ENCODE measurements around the gene THTPA.
"Not testable (repeated sequence)": the region's sequence is repeated elsewhere in the genome, so short reads cannot be mapped to it uniquely, and the experiment has no call there.

Gene THTPA

DNA sequence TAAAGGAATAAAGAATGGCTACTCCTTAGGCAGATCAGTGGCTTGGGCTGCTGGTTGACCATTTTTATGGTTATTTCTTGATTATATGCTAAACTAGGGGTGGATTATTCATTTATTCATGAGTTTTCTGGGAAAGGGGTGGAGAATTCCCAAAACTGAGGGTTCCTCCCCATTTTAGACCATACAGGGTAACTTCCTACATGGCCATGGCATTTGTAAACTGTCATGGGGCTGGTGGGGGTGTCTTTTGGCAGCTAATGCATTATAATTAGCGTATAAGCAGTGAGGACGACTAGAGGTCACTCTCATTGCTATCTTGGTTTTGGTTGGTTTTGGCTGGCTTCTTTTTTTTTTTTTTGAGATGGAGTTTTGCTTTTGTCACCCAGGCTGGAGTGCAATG lies 48.1 kb downstream of the THTPA start:
- no peak overlapping the region for H3K27ac ChIP-seq
- H3K4me3 ChIP-seq (ENCODE audit: low read depth, low read length): no peak overlapping the region
- no peaks in the 10 kb centered on the region for H3K36me3 ChIP-seq (ENCODE audit: control insufficient read depth, insufficient read depth, low read length)
- no peak overlapping the region for H3K9ac ChIP-seq
- H2AFZ ChIP-seq: no peak overlapping the region
- H3K4me1 ChIP-seq: no peaks in the 10 kb centered on the region
- H3K4me2 ChIP-seq (ENCODE audit: low read length): no peak overlapping the region
- H3K79me2 ChIP-seq: no peaks in the 10 kb centered on the region
- H3K9me3 ChIP-seq (ENCODE audit: control insufficient read depth, low read length): no peaks in the 10 kb centered on the region
- H3K27me3 ChIP-seq (ENCODE audit: control insufficient read depth, insufficient read depth, low read length): no peaks in the 10 kb centered on the region
- TF ChIP-seq, protein P1, sequence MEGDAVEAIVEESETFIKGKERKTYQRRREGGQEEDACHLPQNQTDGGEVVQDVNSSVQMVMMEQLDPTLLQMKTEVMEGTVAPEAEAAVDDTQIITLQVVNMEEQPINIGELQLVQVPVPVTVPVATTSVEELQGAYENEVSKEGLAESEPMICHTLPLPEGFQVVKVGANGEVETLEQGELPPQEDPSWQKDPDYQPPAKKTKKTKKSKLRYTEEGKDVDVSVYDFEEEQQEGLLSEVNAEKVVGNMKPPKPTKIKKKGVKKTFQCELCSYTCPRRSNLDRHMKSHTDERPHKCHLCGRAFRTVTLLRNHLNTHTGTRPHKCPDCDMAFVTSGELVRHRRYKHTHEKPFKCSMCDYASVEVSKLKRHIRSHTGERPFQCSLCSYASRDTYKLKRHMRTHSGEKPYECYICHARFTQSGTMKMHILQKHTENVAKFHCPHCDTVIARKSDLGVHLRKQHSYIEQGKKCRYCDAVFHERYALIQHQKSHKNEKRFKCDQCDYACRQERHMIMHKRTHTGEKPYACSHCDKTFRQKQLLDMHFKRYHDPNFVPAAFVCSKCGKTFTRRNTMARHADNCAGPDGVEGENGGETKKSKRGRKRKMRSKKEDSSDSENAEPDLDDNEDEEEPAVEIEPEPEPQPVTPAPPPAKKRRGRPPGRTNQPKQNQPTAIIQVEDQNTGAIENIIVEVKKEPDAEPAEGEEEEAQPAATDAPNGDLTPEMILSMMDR (IDR thresholded peaks at IDR 0.05): no peak

DNA sequence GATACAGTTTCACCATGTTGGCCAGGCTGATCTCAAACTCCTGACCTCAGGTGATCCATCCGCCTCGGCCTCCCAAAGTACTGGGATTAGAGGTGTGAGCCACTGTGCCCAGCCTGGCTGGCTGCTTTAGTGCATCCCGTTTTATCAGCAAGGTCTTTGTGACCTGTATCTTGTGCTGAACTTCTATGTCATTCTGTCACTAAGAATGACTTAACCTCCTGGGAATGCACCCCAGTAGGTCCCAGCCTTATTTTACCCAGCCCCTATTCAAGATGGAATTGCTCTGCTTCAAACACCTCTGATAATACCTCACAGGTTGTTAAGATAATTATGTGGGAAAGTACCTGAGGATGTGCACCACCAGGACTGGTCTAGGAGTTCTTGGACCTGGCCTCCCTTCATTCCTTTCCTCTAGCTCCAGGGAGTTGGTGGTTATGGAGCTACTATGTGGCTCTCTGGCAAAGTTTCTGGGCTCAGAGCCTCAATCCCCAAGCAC lies 48.7 kb downstream of the THTPA start:
- Histone ChIP-seq H3K9ac (no peak overlapping the region), H3K4me1 (no peaks in the 10 kb centered on the region), H3K27me3 (ENCODE audit: control insufficient read depth, insufficient read depth, low read length) (no peaks in the 10 kb centered on the region), H3K27ac (no peak overlapping the region), H3K79me2 (no peaks in the 10 kb centered on the region), H3K36me3 (ENCODE audit: control insufficient read depth, insufficient read depth, low read length) (no peaks in the 10 kb centered on the region), H3K4me3 (ENCODE audit: low read depth, low read length) (no peak overlapping the region), H2AFZ (no peak overlapping the region), H3K4me2 (ENCODE audit: low read length) (no peak overlapping the region), H3K9me3 (ENCODE audit: control insufficient read depth, low read length) (no peaks in the 10 kb centered on the region)
- TF ChIP-seq, protein P1 (IDR thresholded peaks at IDR 0.05): no peak

DNA sequence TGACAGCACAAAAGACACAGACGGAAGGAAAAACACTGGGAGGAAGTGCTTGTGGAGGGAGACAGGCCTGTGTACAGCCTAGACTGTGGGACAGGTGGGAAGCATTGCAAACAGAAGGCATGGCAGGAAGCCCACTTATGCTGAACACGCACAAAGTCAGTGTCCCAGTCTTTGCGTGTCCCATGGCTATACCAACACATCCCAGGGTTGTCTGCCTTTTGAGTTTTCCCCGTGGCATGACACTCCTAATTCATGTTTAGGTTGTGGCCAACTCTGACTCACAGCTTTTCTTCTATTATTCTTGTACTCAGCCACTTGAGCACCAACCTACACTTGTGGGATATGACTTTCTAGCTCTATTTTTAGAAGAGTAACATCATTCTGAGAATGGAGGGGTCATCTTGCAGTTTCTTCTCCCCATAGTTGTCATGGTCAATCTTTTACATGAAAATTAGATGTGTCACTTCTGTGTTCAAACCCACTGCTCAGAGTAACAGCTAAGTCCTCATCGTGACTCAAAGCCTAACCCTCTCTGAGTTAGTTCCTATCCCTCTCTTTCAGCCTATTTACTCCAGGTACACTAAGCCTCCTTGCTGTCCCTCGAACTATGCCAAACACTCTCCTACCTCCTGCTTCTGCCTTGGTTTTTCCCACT lies 50.0 kb downstream of the THTPA start:
- no peak overlapping the region for H2AFZ ChIP-seq
- H3K9ac ChIP-seq: no peak overlapping the region
- no peak overlapping the region for H3K27ac ChIP-seq
- H3K4me1 ChIP-seq: no peaks in the 10 kb centered on the region
- no peaks in the 10 kb centered on the region for H3K79me2 ChIP-seq
- H3K27me3 ChIP-seq (ENCODE audit: control insufficient read depth, insufficient read depth, low read length): no peaks in the 10 kb centered on the region
- TF ChIP-seq, protein P1 (IDR thresholded peaks at IDR 0.05): no peak
- no peak overlapping the region for H3K4me3 ChIP-seq (ENCODE audit: low read depth, low read length)
- no peaks in the 10 kb centered on the region for H3K36me3 ChIP-seq (ENCODE audit: control insufficient read depth, insufficient read depth, low read length)
- H3K4me2 ChIP-seq (ENCODE audit: low read length): no peak overlapping the region
- H3K9me3 ChIP-seq (ENCODE audit: control insufficient read depth, low read length): no peaks in the 10 kb centered on the region

DNA sequence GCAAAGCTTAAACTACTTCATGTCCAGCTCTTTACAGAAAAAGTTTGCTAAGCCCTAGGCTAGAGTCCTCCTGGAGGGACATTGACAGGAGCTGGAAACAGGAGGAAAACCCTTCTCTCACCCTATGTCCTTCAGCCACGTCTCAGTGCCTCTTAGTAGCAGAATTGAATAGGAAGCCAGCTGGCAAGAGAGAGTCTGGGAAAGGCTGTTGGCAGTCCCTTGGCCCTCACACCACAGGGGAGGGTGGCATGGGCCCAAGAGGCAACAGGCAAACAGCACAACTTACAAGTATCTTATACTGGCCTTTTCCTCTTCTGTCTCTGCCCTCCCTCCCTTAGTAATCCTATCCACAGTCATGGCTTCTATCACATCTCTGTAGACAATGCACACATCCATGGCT lies 52.4 kb downstream of the THTPA start:
- no peak overlapping the region for H3K27ac ChIP-seq
- TF ChIP-seq, protein P1 (IDR thresholded peaks at IDR 0.05): no peak
- no peak overlapping the region for H3K4me2 ChIP-seq (ENCODE audit: low read length)

DNA sequence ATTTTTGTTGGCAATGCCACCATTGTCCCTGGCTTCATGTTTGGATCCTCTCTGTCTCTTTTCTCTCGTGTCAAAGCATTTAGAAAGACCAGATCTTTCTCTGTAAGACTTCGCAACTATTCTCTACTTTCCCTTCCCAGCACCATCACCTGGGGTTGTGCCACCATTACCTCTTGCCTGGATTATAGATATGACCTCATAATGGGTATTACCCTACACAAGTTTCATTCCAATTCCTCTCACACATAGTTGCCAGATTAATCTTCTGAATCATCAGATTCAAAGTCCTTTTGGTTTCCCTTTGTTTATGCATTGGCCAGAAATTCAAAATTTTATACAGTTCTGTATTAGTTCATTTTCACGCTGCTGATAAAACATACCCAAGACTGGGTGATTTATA lies 52.9 kb downstream of the THTPA start:
- no peak overlapping the region for H3K4me2 ChIP-seq (ENCODE audit: low read length)
- no peak overlapping the region for H3K27ac ChIP-seq
- no peak overlapping the region for H3K4me3 ChIP-seq (ENCODE audit: low read depth, low read length)
- H3K9ac ChIP-seq: no peak overlapping the region
- H3K4me1 ChIP-seq: no peaks in the 10 kb centered on the region
- TF ChIP-seq, protein P1 (IDR thresholded peaks at IDR 0.05): no peak
- no peaks in the 10 kb centered on the region for H3K27me3 ChIP-seq (ENCODE audit: control insufficient read depth, insufficient read depth, low read length)
- H3K79me2 ChIP-seq: no peaks in the 10 kb centered on the region
- no peak overlapping the region for H2AFZ ChIP-seq
- H3K9me3 ChIP-seq (ENCODE audit: control insufficient read depth, low read length): no peaks in the 10 kb centered on the region
- H3K36me3 ChIP-seq (ENCODE audit: control insufficient read depth, insufficient read depth, low read length): no peaks in the 10 kb centered on the region

More for the DNA sequence above, 52.4 kb downstream of the THTPA start:
- H2AFZ ChIP-seq: no peak overlapping the region
- no peak overlapping the region for H3K9ac ChIP-seq
- no peak overlapping the region for H3K4me3 ChIP-seq (ENCODE audit: low read depth, low read length)
- H3K36me3 ChIP-seq (ENCODE audit: control insufficient read depth, insufficient read depth, low read length): no peaks in the 10 kb centered on the region
- no peaks in the 10 kb centered on the region for H3K79me2 ChIP-seq
- no peaks in the 10 kb centered on the region for H3K4me1 ChIP-seq
- H3K9me3 ChIP-seq (ENCODE audit: control insufficient read depth, low read length): no peaks in the 10 kb centered on the region
- no peaks in the 10 kb centered on the region for H3K27me3 ChIP-seq (ENCODE audit: control insufficient read depth, insufficient read depth, low read length)

DNA sequence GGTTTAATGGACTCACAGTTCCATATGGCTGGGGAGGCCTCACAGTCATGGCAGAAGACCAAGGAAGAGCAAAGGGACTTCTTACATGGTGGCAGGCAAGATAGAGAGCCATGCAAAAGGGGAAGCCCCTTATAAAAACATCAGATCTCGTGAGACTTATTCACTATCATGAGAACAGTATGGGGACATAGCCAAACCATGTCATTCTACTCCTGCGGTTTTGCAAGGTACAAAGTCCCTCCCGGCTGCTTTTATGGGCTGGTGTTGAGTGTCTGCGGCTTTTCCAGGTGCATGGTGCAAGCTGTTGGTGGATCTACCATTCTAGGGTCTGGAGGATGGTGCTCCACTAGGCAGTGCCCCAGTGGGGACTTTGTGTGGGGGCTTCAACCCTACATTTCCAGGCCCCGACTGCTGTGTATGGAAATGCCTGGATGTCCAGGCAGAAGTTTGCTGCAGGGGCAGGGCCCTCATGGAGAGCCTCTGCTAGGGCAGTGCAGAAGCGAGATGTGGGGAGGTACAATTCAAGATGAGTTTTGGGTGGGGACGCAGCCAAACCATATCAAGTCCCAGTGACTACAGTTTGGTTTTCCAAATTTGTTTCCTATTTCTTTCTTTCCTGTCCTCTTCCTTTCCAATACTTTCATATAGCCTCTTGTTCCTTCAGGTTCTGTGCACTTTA lies 53.5 kb downstream of the THTPA start:
- H3K27me3 ChIP-seq (ENCODE audit: control insufficient read depth, insufficient read depth, low read length); H2AFZ ChIP-seq; H3K9ac ChIP-seq; H3K27ac ChIP-seq; H3K79me2 ChIP-seq; H3K4me2 ChIP-seq (ENCODE audit: low read length); H3K36me3 ChIP-seq (ENCODE audit: control insufficient read depth, insufficient read depth, low read length); H3K9me3 ChIP-seq (ENCODE audit: control insufficient read depth, low read length); H3K4me1 ChIP-seq; H3K4me3 ChIP-seq (ENCODE audit: low read depth, low read length): not testable (repeated sequence)
